LNCaP clone FGC (cell line): ENCODE data around the gene MPZL2.

Source experiments
- DNase-seq: peaks from one replicate; pipeline ENCODE4 v3.0.0-alpha.2; 2011; ENCODE audit warnings: low read depth
- H3K4me3 ChIP-seq: 2 replicates; pipeline ENCODE4 v1.5.1; 2011; ENCODE audit warnings: mild to moderate bottlenecking, low read depth, low read length, control low read depth
- TF ChIP-seq, protein P1 (sequence below): IDR thresholded peaks from 2 replicates; pipeline ENCODE4 v1.5.1; 2012; ENCODE audit warnings: mild to moderate bottlenecking; ENCODE audit not compliant: control insufficient read depth, insufficient read depth; ENCODE audit errors: extremely low read depth

The MPZL2 gene

GRCh38 chr11:118238421-118238820 is 25.7 kb downstream of the MPZL2 start:
- H3K4me3 ChIP-seq = no peak overlapping the region
- TF ChIP-seq, protein P1, sequence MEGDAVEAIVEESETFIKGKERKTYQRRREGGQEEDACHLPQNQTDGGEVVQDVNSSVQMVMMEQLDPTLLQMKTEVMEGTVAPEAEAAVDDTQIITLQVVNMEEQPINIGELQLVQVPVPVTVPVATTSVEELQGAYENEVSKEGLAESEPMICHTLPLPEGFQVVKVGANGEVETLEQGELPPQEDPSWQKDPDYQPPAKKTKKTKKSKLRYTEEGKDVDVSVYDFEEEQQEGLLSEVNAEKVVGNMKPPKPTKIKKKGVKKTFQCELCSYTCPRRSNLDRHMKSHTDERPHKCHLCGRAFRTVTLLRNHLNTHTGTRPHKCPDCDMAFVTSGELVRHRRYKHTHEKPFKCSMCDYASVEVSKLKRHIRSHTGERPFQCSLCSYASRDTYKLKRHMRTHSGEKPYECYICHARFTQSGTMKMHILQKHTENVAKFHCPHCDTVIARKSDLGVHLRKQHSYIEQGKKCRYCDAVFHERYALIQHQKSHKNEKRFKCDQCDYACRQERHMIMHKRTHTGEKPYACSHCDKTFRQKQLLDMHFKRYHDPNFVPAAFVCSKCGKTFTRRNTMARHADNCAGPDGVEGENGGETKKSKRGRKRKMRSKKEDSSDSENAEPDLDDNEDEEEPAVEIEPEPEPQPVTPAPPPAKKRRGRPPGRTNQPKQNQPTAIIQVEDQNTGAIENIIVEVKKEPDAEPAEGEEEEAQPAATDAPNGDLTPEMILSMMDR = no peak
- no peak for DNase-seq

- DNase-seq = no peak
- TF ChIP-seq, protein P1 = no peak
- H3K4me3 ChIP-seq = no peak overlapping the region
These were observed 27.9 kb downstream of the MPZL2 start for GRCh38 chr11:118236170-118236569.

DNA sequence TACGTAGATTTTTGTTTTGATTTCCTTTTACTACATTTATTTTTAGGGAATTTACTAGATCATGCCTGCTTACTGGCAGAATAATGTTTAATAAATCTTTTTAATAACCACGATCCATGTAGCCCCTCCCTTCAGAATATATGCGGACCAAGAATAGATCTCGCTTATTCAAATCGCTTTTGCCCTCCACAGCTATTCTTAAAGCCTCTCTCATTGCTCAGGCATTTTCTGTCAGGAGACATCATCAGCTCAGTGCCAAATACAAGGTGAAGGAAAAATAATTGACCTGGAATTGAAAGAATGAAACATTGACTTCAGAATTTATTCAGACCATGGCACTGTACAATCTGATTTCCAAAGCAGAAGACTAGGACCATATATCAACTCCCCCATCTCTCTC is 29.3 kb downstream of the MPZL2 start:
- TF ChIP-seq, protein P1 = no peak

DNA sequence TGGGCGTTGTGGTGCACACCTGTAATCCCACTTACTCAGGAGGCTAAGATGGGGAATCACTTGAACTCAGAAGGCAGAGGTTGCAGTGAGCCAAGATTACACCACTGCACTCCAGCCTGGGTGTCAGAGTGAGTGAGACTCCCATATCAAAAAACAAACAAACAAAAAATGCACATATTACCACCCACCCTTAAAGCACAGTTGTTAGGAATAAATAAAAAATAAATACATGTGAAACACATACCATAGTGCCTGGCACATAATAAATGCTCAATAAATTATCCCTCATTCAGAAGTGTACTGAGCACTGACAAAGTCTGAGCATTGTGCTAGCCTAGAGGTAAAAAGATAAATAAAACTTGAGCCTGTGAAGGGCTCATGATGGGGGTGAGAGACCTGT is 30.2 kb downstream of the MPZL2 start:
- no peak overlapping the region for H3K4me3 ChIP-seq
- DNase-seq = no peak
- TF ChIP-seq, protein P1 = no peak

More for the DNA sequence above, 29.3 kb downstream of the MPZL2 start:
- H3K4me3 ChIP-seq = no peak overlapping the region
- DNase-seq = no peak

- no peak overlapping the region for H3K4me3 ChIP-seq
- no peak for DNase-seq
- TF ChIP-seq, protein P1 = no peak
These were observed 30.7 kb downstream of the MPZL2 start for GRCh38 chr11:118233377-118233776.

- TF ChIP-seq, protein P1 = no peak
- H3K4me3 ChIP-seq = no peak overlapping the region
- no peak for DNase-seq
These were observed 31.4 kb downstream of the MPZL2 start for GRCh38 chr11:118232659-118233058.

- DNase-seq = no peak
- H3K4me3 ChIP-seq = no peak overlapping the region
- TF ChIP-seq, protein P1 = no peak
These were observed 32.6 kb downstream of the MPZL2 start for GRCh38 chr11:118231461-118231860.
